ENCODE results near the gene SMAD6.
A peak's percentile ranks its signal among the peaks of the same experiment; 100 is the strongest.

SMAD6 gene

DNA sequence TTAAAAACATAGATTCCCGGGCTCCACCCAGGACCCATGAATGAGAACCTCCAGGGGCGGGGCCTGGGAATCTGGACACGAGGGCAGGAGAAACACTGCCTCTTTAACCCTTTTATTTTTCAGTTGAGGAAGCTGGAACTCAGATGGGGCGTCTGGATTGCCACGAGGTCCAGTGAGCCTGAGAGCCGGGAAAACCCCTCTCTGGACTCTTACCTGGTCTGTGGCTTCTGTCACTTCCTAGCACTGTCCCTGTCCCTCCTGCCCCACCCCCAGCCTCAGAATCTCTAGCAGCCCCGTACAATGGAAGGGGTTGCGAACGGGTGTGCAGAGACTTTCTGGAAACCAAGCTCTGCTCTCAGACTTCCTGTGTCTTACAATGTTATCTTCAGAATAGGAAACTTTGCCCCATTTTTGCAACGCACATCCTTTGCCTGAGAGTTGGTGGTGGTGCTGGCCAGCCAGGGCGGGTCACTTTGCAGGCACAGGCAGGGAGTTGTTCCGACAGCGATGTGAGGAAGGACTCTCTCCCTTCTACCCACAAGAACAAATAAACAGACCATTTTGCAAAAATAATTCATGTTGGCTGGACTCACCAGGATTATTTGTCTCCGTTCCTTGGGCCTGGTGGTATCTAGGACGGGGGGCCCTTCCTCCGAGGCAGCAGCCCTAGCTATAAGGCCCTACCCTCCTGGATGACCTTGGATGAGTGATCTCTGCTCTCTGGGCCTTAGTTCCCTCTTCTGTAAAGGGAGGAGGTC, 59.1 kb downstream of the SMAD6 start:
- DNase-seq: no peak

DNA sequence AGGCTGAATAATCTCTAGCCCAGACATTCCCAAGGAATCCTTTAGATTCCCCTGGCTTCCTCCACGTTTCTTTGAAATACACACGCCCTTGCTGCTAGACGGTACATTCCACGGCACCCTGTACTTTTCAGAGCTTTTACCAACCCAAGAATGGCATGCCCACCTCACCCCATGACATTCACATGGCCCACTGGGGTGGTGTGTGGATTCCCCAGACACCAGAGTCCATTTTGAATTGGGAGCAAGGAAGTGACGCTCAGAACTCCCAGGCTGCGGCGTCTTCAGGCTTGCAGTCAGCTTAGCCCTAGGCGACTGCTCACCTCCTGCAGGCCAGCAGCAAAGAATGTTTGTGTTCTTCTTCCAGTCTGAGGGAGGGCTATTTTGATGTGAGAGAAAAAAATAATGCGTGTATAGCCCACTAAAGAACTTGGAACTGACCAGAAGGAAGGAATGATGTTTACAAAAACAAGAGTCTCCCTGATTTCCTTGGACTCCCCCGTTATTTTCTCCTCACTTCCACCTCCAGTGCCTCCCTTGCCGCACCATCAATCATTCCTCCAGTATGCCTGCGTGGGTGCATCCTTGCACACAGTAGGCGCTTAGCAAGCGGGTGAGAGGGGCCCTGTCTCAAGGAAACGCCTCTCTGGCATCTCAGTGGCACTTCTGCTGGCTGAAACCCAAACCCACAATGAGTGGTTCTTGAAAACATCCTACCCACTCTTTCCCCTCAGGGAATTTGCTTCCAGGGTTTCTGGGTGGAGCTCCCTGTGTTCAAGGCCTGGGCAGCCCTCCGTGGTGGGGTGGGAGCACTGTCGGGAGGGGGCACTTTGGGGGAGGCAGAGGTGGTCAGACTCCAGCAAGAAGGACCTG, 59.9 kb downstream of the SMAD6 start:
- DNase-seq: no peak

DNA sequence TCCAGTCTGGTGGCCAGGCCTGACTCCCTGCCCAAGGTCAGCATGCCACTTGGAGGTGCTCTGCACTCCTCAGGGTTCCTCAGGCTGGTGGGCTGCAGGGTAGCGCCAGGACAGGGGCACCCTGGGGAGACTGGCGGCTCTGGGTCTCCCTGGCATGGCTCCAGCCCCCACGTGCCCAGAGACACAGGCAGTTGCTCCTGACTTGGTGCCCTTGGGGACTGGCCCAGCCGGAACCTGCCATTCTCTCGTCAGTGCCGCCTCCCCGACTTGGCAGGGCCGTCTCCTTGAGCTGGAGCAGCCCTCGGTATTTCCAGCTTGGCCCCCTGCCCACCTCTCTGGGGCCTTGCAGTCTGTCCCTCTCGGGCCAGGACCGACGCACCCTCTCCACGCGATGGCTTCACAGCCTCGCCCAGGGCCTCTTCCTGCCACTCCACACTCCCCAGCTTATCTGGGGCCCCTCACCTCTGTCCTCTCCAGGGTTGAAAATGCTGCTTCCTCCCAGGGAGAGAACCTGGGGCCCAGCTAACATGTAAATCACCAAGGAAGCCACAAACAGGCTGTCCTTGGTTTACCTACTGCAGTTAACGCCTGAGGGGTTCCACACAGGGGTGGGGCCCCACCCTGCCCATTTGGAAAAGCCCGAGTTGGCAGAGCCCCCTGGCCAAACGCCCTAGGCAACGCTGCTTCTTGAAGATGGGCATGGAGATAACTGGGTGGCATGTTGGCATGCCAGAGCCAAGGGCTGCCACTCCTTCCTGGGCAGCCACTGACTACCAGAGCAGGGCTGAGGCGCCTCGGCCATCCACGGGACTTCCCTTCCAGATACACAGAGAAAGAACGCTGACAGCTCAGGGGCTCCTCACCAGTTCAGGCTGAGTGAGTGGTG, 61.4 kb downstream of the SMAD6 start:
- DNase-seq: no peak

DNA sequence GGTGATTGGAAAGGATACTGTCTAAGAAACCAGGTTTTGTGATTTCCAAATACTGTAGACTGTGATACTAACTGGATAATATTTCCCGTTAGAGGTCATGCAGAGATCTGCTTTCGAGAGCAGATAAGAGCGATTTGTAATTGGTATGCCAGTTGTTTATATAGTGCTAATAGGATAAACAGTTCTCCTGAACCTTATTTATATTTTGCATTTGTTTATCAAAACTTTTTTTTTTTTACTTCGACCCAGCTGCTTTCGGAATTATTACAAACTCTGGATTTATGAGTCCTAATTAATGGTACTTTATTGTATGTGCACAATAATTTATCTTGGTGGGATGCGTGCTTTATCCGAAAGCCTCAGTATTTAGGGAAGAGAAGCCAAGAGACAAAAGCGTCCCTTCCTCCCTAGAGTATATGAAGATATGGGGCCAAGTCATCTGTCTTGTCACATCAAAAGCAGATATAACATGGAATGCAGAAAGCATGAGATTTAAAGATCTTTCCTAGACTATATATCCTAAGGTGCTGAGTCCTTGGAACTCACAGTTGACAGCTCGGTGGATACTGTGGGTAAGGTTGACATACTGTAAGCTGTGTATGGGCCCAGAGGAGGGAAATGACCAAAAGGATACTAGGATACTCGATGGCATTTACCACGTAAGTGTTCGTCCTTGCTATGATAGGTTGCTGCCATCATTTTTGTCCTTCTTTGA, 62.2 kb downstream of the SMAD6 start:
- DNase-seq: no peak

DNA sequence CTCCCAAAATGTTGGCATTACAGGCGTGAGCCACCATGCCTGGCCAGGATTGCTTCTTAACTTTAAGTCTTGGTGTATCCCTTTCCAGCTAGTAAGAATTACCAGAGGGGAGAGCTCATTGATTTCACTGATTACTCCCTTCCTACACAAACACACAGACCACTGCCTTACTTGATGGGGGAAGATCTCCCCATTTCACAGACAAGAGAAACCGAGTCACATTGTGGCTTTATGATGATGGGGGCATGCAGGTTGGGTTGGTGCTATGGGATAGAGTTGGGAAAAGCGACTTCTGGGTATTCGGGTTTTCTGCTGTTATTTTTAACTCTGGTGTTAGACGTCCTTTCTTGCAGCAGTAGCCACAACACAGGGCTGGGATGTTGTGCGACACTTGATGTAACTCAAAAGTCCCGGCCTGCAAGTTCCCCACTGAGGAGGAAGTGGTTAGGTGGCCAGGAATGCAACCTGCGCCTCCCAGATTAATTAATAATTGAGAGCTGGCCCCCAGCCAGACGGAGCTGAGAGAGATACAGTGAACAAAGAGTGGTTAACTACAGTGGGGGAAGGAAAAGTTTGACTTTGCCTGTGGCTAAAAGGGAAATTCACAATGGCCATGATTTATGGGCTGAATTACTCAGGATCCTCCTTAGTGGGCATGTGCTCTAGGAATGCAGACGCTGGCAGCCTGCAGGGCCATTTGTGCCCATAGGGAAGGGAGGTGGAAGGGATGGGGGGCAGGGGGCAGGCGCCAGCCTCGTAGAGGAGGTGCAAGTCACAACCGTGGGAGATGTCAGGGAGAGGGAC, 63.6 kb downstream of the SMAD6 start:
- DNase-seq: no peak

DNA sequence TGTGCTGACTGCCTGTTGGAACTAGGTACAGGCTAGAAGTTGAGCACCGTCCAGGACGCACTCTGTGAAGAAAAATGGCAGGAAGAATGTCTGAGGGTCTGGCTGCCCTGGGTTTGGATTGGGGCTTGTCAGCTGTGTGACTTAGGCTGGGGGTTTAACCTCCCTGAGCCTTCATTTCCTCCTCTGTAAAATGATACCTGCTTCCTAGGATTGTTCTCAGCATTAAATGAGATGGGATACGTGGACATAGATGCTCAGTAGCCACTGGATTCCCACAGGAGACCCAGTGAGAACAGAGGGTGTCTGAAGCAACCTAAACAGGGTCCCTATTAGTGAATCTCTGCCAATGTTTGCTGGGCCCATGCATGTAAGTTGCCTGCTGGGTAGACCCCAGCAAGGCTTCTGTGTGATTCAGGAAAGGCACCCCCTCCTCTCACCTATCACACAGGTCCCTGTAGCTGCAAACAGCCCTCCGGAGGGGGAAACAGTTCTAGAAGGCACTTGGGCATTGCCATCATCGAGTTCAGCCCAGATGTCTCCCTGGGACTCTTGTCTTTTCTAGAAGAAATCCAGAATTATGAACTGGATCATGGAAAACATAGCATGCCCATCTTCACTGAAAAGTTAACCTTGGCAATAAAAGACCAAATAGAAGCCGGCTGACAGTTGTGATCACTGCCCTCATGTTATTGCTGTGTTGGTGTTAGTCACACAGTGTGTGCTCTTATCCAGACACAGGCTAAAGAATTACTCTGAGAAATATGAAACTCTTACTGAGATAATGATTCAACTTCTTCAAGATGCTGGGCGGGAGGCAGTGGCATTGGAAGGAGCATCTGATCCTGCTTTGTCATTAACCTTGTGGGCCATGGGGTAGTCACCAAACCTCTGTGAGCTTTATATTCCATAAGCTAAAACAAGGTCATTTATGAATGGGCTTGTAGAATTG, 64.5 kb downstream of the SMAD6 start:
- no peak for DNase-seq

DNA sequence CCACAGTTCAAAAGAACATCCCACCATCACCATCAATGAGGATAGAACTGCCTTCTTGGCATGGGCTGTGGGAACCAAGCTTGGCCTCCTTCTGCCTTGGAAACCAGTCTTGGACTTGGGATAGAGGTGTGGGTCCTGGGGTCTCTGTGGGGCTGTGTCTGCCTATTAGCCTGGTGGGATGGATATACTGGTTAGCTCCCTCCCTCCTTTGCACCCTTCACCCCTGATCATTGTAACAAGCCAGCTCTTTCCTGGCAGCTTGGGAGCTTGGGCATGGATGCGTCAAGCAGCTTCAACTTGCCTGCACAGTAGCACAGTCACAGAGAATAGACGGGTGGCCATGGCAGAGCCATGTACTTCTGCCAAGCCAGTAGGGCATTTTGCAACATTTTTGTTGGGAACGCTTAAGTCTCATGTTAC, 65.2 kb downstream of the SMAD6 start:
- DNase-seq: no peak

DNA sequence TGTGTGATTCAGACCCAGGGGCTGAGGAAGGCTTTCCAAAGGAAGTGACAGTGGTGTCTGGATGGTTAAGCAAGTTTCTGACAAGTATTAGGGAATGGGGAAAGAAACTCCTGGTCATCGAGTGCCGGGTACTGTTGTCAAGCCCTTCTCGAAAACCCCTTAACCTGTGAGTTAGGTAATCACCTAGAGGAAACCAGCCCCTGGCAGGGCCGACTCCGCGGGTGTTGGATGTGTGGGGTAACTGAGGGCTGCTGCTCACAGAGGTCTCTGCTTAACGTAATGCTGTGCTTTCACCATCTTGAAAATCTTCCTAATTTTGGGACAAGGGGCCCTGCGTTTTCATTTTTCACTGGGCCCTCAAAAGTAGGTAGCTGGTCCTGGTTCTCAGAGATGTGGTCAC, 67.0 kb downstream of the SMAD6 start:
- no peak for DNase-seq

DNA sequence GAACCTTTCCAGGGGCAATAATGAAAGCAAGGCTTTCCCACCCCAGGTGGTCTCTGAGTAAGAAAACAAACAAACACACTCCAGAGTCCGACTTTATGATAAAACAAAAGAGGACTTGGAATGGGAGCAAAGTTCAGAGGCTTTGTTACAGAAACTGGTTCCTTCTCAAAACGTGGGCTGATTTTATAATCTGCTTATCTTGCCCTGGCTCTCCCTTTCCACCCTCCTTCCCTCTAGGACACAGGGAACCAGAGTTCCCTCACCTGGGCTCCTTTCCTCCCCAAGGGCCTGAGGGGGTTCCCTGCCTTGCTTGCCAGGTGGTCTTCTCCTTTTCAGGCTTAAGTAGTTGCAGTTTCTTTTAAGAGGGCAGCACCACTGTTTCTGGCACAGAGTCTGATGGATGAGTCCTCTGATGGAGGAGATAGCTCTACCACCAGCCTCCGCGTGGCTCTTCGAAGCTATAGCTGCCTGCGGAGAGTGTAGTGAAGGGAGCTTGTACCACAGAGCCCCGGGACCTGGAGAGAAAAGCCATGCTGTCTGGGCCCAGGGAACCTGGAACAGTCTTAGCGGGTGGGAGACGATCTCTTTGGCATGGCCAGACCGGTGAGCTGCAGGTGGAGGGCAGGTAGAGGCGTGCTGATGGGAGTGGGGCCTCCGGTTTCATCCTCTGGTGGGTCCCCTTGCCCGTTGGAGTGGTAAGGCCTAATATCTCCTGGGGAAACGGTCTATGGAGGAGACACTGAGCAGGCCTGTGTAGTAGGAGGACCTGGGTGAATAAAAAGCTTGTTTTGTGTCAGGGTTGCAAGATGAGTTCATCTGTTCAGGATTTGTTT, 68.7 kb downstream of the SMAD6 start:
- DNase-seq: no peak

DNA sequence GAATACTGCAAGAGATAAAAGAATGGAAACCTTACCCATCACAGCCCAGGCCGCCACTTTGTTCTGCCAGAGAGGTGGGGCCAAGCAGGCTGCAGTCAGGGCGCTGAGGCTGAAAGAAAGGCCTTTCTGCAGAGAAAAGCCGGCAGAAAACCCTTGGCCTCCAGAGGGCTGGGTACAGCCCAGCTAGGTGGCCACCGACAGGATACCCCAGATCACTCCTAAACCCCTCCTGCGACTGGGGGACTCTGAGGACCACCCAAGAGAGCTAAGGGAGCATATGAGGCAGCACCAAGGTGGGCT, 69.3 kb downstream of the SMAD6 start:
- no peak for DNase-seq

DNA sequence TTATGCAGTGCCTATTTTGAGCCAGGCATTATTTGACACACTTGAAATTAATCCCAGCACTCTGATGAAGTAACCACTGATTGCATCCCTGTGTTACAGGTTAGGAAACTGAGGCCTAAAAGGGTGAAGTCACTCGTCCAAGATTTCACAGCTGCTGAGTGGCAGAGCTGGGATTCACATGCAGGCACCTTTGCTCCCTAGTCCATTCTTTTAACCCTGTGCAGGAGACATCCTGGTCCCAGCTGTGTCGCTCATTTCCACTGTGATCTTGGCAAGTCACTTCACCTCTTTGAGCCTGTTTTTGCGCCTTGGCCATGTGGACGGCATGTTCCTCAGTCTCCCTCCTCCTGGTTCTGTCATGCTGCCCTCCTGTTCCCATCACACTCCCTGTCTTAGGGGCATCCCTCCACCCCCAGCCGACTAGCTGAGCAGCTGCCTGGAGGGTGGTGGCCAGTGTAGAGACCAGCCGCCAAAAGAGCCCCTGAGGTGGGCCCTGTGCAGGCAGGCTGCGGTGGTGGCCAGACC, 70.6 kb downstream of the SMAD6 start:
- no peak for DNase-seq

DNA sequence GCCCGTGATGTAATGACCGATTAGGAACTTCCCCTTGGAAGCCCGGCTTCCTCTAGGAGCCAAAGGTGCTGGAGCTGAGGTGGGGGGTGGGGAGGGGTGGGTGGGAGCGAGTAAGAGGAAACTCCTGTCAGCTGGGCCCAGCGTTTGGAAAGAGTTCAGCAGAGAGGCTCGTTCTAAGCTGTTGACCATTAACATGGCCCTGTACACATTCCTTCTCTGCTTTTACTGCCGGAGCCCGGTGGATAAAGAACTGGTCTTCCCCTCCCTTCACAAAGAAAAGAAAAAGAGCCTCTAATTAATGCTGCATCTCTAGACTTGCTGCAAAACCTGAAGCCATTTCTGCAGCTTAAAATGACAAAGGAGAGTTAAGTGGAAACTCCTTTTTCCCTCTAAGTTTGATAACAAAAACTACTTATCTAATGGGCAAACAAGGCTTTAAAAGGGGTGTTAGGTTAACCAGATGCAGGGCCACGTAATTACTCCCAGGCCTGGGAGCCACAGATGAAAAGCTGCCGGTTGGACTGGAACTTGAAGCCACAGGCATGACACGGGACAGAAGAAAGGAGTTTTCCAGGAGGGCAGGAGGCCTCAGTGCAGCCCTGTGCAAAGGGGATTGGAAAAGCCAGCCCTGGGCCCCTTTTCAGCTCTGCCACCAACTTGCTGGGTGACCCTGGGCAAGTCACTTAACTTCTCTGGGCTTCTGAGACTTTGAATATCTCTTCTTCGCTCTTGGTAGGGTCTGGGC, 71.3 kb downstream of the SMAD6 start:
- DNase-seq: no peak

DNA sequence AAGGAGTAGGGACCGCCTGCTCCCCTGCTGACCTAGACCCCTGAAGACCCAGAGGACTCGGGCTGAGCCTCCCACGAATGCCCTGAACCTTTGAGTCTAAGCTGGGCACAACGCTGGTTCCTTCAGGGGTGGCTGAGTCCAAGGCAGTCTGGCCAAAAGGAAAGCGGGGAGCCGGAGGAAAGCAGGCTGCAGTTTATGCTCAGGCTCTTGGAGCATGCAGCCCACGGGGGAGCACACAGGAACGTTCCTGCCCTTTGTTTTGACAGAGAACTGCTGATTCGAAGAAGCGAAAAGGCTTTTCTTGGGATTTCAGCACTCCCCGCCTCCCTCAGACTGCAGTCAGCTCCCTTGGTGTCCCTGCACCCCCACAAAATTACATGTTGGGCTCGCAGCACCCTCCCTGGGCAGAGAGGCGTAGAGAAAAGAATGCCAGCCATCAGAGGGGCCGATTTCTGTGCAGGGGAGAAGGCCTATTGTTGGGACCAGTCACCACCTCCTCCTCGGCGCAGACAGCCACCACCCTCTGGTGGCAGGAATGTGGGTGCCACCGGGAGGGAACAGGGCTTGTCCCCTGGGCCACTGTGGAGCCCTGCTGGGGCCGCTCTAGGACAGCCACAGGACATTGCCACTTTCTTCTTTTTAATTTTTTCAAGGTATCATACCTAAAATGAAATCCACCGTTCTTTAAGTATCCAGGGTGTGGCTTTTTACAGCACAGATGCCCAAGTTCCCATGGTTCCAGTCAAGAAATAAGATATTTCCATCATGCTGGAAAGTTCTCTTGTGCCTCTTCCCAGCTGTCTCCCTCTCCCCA, 72.2 kb downstream of the SMAD6 start:
- peak; percentile 50 for DNase-seq

DNA sequence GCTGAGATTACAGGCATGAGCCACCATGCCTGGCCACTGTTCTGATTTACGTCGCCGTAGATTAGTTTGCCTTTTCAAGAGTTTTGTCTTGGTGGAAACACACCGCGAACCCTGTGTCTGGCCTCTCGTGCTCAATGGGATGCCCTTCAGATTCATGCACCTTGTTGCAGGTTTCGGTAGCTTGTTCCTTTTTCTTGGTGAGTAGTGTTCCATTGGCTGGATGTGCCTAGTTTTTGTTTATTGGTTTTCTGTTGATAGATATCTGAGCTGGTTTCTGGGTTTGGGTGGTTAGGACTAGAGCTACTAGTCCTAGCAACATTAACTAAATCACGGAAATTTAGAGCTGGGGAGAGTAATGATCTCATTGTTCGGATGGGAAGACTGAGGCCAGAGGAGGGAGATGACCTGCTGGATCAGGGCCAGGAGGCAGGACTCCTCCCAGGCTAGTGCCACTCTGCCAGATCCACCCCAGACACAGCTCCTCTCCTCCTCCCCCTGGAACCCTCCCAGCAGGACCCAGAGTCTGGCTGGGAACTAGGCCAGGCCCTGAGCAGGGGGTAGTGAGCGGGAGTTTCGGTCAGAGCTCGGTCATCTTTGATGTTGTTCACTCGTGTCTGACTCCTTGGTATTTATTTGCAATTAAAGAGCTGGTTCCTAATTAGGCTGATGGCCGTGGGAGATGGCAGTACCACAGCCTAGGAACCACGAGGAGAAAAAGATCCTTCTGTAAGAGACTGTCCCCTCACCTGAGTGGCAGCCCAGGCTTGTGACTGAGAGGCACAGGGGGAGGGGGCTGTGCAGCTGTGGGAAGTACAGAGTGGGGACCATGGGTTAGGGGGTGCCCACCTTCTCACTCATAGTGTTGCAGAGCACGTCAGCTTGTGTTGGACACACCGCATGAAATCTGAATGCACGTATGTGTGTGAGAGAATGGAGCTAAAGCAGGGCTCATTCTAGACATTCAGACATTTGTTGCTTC, 73.4 kb downstream of the SMAD6 start:
- no peak for DNase-seq

DNA sequence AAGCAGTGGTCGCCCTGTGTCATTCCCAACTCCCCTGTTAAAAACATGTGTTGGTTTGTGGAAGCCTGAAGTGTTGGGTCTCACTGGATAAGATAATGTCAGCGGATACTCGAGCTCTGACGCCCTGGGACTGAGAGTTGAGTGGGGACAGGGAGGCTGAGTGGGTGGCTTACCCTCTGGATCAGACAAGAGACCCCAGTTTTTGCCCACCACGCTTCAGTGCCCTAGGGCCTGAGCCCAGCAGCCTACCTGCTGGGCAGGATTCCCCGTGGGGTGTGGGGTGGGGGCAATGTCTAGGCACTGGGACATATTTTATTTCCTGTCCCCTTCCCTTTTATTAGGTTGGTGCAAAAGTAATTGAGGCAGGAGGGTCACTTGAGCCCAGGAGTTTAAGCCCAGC, 75.0 kb downstream of the SMAD6 start:
- DNase-seq: no peak

DNA sequence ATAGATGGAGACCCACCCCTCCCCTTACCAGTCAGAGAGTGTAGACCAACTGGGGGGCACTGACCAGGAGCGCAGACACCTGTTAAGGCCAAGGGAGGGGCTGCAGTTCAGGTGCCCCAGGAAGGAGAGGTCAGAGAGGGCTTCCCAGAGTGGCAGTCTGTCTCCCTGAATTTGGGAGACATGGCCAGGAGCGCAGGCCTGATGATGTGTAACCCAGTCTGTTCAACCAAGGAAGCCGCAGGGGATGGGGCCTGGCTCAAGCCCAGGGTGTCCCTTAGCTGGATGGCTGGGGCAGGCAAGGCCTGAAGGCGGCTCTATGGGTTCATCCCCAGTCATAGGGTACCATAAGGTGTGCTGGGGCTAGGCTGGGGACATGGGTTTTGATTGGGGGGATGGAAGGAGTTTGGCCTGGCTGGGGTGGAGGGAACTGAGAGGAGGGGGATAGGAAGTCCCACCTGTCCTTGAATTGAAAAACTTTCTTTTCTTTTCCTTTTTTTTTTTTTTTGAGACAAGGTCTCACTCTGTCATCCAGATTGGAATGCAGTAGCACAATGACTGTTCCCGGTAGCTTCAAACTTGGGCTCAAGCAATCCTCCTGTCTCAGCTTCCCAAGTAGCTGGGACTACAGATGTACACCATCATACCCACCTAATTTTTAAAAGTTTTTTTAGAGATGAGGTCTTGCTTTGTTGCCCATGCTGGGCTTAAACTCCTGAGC, 75.7 kb downstream of the SMAD6 start:
- DNase-seq: no peak

Measured in activated CD4-positive, alpha-beta T cell treated with anti-CD3 and anti-CD28 coated beads, Interleukin-10, Interleukin-2, amounts not matched to agents 100 ng/mL and 50 ng/mL, durations not matched to agents 16 hours and 8 hours (primary cell).